Gastrocnemius medialis (tissue), 4 donors: Measurements from ENCODE around the gene OST4.

Experiments used
- CTCF ChIP-seq, 5 experiments: fragments of 450-650 bp in 3 of 5; fragments of 200-600 bp in 2 of 5; sonication (generic) in 2 of 5; IDR thresholded peaks in 4 of 5; conservative IDR thresholded peaks in 1 of 5; 1 replicate in 4 of 5; 2 replicates in 1 of 5; pipeline ENCODE4 v1.5.1; 2016 to 2019; ENCODE audit warnings: antibody characterized with exemption in 5 of 5, mild to moderate bottlenecking in 3 of 5, moderate library complexity in 3 of 5
- POLR2A ChIP-seq, 2 donors: fragments of 450-650 bp; IDR thresholded peaks; one replicate each; pipeline ENCODE4 v1.6.1; 2017; ENCODE audit warnings: antibody characterized with exemption in 2 of 2, mild to moderate bottlenecking in 2 of 2, moderate library complexity in 2 of 2

- no peak for TF ChIP-seq POLR2A (IDR thresholded peaks at IDR 0.05)
- TF ChIP-seq CTCF (IDR thresholded peaks at IDR 0.05 in 4 of 5, conservative IDR thresholded peaks at IDR 0.05 in 1 of 5) = no peak
These were observed 31.6 kb downstream of the OST4 start for GRCh38 chr2:27039871-27040270.
